GM21737 (cell line): ENCODE data around the gene IGF2BP2.
"Not testable (repeated sequence)": the region's sequence is repeated elsewhere in the genome, so short reads cannot be mapped to it uniquely, and the experiment has no call there.

ENCODE experiments used
- ATAC-seq: cut with Tn5 transposase; IDR thresholded peaks from one replicate; pipeline ENCODE4 v1.9.1; 2021; ENCODE audit warnings: mild to moderate bottlenecking, moderate library complexity; ENCODE audit not compliant: unreplicated experiment

IGF2BP2 gene

DNA sequence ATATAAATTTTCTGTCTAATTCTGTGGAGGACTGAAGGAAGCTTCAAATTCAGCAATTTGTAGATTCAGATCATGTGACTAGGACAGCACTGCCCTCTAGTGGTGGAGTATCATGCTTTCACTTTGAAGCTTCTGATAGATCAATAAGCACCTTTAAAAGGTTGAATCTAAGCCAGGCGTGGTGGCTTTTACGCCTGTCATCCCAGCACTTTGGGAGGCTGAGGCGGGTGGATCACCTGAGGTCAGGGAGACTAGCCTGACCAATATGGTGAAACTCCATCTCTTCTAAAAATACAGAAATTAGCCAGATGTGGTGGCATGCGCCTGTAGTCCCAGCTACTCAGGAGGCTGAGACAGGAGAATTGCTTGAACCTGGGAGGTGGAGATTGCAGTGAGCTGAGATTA is 56.3 kb downstream of the IGF2BP2 start:
- not testable (repeated sequence) for ATAC-seq

DNA sequence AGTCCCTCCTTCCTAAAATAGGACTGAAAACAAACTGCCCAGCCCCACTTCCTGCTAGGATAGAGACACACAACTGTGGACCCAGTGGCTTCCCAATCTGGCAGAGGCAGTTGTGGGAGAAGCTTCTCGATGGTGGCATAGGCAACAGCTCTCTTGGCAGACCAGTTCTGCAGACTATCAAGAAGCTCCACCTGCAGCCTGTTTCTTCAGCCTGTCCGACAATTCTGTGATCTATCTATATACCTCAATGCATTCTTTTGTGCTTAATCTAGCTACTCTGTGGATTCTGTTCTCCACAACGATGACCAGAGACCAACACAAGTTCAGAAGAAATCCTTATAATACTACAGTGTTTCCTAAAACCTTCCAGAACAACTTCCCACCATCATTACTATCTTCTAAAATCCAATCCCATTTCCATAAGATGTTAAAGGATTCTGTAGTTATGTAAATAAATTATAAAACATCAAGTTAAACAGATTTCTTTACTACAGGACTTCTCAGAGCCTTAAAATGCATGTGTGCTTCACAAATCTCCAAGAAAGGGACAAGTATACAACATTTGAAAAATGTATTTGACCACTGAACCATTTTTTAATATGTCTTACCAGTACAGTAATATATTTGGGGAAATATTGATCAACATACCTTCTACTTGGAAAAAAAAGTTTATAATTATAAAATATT is 57.7 kb downstream of the IGF2BP2 start:
- ATAC-seq, result no peak

DNA sequence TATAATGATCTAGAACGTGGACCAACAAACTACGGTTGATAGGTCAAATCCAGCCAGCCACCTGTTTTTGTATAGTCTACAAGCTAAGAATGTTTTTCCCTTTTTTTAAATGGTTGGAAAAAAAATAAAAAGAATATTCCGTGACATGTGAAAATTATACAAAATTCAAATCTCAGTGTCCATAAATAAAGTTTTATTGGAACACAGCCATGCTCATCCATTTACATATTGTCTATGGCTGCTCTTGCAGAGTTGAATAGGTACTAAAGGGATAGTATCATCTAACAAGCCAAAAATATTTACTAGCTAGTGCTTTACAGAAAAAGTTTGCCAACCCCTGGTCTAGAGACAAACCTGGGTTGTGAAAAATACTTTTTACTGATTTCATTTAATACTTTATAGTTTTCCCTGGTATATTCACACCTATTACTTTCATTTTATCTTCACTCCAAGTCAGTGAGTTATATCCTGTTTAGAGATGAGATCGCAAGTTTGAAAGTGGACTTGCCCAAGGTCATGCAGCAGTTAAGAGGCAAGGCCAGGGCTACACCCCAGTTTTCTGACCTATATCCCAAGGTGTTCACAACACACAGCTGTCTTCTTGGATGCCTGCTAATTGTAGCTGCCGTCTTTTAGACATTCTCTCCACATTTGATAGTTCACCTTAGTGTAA is 58.4 kb downstream of the IGF2BP2 start:
- no peak for ATAC-seq

DNA sequence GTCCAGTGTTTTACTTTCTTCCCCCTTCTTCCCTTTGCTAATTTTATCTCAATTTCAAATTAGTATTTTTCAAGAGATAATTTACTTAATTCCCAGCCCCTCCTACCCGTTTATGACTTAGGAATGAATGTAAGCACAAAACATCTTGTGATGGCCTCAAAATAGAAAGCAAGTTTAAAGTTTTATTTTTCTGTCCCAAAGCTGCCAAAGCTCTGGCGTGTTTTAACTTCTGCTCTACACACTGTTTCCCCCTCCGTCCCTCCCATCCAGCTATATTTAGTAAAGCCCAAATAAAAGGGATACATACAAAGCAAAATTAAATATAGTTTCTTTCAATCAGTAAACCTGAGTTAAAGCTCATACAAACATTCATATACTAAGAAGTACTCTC is 59.9 kb downstream of the IGF2BP2 start:
- no peak for ATAC-seq

DNA sequence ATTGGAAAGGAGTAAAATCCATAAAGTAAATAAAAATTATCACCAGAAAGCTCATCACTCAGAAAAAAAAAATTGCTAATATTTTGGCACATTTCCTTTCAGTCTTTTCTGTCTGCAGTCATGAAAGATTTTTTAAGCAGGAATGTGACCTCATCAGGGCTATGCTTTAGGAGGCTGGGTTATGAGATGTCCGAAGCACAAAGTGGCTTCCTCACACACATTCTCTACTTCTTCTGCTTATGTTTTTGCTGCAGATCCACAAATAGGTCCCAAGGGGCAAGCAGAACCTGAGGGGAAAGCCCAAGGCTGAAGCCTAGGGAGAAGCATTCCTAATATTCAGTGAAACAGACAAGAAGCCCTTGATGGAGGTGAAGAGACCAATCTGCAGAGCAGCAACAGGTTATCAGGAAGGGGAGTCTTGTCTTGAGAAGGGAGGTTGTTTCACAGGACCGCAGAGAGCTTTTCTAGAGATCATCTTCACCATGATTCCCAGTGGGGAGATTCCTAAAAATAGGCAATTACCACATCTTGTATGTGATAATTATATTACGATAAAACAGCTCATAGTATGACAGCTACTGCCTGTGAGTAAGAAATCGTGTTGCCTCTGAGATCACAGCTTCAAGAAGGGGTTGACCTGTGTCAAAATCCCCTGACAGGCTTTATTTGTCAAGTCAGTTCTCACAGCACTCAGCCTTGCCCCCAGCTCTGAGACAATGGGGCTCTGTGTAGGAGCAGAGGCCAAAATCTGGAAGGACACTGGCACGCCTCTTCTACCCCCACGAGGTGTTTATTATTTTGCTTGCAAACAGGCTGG is 60.5 kb downstream of the IGF2BP2 start:
- ATAC-seq, result no peak

DNA sequence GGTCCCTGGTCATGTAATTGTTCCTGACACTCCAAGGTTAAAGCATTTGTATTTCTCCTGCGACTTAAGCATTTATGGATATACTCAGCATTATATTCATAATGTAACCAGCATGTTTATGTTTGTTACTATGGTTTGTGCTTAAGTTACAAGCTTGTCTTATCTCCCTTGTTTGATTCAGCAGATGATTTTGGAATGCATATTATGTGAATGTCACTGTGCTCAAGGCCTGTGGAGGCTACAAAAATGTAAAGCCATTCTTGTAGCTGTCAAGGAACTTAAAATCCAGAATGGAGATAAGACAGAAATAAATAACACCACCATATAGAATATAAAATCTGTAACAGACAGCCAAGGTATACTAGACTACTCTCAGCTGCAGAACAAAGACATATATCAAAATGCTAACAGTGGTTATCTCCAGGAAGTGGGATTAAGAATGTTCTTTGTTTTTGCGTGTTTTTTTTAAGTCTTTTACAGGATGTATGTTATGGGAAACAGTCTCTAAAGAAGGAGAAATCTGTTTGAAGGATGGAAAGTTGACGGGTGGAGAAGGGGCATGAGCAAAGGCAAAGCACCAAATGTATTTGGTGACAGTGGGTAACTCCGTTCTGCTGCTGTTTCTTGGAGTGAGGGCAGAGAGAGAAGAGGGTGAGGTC is 61.4 kb downstream of the IGF2BP2 start:
- ATAC-seq, result no peak

DNA sequence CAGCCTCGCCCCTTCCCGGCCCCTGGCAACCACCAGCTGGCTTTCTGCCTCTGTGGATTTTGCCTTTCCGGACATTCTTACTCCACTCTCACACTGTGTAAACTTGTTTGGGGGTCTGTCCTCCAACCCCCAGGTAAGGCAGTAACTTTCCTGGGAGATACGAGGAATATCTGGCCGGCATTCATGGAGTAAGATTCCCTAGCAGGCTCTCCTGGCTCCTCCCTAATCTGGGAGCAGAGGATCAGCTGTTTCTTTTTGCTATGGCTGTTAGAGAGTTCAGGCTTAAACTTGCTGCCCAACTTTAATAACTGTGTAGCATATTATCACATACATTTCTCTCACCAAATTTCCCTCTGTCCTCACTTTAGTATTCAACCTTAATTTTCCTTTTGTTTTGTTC is 64.3 kb downstream of the IGF2BP2 start:
- ATAC-seq, result no peak

DNA sequence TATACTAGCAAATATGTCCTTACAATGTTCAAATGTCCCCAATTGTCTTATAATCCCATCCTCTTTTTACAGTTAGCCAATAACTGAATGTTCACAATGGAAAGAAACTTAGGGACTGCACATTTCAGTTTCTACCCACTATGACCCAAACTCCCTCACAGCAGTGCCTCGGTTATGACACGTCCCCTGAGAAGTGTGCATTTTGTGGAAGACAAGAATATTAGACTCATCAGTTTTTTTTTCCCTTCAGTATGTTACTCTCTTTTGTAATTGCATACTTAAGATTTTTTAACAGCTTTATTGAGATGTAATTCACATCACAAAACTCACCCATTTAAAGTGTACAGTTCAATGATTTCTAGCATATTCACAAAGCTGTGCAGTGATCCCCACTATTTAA is 64.8 kb downstream of the IGF2BP2 start:
- ATAC-seq, result no peak

DNA sequence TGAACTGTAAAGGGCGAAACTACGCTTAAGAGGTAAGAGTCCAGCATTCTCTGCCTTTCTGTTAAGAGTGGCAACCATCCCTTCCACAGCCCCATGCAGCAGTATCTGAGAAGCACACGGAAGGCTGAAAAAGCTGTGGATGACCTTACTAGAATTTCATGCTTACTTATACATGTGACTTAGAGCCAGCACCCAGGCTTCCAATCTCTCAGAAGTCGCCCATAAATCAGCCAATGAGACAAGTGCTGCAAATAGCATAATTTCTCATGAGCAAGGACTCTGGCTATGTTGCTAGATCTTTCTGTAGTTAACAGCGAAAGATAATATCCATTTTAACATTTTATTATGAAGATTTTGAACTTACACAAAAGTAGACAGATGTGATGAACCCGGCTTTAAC is 65.3 kb downstream of the IGF2BP2 start:
- ATAC-seq, result no peak

DNA sequence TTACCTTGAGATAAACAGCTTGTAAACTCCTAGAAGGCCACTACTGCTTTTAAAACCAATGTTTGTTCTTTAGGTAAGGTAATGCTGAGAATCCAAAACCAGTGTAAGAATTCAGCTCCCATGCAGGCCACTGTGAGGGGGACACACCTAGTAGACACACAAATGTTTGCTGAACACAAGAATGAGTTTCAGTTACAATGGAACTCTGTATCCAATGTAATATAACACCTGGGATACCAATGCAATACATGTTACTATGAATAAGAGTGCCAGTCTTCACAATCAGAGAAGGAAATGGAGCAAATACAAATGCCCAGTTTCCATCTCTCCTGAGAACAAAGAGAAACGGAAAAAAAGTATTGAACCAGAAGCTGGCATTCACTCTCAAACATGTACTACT is 65.9 kb downstream of the IGF2BP2 start:
- no peak for ATAC-seq

DNA sequence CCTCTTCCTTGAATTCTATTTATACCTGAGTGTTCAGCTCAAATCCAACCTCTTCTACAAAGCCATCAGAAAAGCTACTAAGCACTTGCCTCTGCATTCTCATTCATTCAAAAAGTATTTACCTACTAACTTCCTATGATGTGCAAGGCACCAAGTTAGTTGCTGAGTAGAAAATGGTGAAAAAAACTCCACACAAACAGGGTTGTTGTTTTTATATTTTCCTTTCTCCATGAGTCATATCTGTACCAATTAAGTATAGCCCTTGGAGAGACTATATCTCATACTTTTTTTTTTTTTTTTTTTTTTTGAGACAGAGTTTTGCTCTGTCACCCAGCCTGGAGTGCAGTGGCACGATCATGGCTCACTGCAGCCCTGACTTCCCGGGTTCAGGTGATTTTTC is 67.7 kb downstream of the IGF2BP2 start:
- ATAC-seq, result no peak

DNA sequence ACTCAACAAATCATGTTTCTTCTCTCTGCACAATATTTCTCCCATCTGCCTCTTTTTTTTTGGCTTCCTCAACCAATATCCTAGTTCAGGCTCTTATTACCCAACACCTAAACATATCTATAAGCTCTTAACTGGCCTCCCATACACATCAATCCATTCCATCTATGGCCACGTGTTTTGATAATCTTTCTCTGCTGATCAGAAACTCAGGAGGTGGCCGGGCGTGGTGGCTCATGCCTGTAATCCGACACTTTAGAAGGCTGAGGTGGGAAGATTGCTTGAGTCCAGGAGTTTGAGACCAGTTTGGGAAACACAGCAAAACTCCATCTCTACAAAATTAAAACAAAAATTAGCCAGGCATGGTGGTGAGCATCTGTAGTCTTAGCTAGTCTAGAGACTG is 68.4 kb downstream of the IGF2BP2 start:
- ATAC-seq, result no peak

DNA sequence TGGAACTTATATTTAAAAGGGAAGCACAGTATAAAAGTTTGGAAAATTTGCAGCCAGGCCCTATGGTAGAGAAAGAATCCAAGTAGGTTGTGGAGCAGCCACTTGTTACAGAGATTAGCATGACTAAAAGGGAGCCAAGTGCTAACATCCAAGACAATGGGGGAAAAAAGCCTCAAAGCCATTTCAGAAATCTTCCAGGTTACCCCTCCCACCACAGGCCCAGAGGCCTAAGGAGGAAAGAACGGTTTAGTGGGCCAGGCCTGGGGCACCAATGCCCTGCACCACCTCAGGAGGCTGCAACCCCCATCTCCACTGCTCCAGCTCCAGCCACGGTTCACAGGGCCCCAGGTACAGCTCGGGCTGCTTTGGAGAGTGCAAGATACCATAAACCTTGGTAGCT is 69.9 kb downstream of the IGF2BP2 start:
- ATAC-seq, result no peak

DNA sequence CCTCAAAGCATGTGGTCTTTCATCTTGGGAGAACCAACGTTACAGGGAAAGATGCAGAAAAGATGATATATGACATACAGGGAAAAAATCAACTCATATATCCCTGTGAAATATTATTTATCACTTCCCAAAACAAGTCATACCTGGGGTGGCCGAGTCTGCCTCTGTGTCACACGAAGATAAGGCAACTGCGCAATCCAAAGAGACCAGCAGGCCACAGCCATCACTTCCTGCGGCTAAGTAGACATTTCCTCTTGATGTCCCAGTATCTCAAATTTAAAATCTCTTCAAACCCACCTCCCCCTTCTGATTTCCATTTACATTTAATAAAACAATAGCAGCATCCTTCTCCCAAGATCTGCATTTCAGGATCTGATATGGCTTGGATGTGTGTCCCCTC is 71.5 kb downstream of the IGF2BP2 start:
- no peak for ATAC-seq

DNA sequence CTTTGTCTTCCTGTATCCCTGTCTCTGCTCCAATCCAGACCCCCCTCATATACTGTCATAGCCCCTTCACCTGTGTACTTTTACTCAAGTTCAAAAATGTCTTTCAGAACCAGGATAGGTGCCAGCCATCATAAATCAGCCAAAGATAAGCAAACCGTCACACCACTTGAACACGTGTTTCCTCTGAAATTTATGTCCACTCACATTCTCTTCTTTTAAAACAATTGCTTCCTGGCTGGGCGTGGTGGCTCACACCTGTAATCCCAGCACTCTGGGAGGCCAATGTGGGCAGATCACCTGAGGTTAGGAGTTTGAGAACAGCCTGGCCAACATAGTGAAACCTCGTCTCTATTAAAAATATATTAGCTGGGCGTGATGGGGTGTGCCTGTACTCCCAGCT is 74.1 kb downstream of the IGF2BP2 start:
- ATAC-seq, result no peak

DNA sequence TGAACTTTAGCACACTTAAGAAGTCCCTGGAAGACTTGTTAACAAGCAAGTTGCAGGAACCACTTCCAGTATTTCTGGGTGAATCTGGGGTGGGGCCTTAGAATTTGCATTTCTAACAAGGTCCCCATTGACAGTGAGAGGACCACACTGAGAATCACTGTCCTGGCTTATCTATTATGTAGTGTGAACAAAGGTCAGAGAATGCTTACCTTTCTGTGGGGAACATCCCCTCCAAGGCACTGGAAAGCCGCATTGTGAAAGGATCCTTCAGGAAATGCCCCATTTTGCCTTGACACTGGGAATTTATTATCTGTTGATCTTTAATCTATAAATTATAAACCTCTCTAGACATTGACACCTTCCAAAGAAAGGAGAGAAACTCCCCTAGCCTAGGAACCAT is 74.8 kb downstream of the IGF2BP2 start:
- ATAC-seq, result no peak

DNA sequence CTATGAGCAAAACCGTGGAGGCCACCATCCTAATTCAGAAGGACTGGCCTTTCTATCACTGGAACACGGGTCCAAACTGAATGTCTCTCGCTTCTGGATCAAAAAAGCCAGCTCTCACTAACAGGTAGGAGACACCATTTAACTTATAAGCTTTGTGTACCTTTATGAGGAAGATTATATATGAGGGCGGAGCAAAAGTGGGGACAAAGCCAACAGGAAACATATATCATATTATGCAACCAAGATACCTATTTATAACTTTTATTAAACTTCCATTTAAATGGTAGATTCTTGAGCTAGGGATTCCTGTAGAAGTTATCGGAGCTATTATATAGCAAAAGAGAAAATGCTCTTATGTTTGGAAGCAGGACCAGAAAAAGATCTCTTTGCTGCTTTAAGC is 78.4 kb downstream of the IGF2BP2 start:
- ATAC-seq, result no peak

DNA sequence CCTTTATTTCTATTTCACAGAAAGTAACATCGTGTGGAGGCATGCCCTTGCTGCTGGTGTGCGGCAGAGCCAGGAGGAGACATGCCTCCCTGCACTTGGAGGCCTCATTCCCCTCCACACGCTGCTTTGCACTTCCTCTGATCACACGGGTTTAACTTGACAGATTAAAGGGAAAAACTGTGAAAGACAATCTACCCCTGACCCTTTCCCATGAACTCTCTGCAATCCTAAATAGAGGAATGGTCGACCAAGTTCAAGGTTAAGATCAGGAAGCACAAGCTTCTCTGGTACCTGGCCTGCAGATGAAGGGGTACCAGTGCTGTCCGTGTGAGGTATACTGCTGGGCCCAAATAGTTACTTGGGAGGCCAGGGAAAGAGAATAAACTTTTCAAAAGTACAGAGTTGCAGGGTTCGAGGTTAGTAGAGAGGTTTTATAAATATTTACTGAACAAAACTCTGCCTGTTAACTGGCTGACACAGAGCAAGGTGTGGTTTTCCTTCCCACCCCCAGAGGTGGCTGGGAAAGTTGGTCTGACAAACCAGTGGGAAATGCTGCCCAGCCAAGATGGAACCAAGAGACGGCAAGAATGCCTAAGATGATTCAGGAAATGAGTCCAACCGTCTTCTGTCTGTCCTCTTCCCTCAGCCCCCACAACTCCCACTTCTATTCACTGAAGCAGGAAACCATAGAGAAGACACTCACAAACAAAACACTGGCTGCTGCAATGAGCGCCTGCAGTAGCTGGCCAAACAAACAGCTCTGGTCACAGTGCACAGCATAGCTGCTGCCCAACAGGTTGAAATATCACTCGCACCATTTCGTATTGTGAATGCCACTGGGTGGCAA is 79.6 kb downstream of the IGF2BP2 start:
- peak; percentile 58 for ATAC-seq

DNA sequence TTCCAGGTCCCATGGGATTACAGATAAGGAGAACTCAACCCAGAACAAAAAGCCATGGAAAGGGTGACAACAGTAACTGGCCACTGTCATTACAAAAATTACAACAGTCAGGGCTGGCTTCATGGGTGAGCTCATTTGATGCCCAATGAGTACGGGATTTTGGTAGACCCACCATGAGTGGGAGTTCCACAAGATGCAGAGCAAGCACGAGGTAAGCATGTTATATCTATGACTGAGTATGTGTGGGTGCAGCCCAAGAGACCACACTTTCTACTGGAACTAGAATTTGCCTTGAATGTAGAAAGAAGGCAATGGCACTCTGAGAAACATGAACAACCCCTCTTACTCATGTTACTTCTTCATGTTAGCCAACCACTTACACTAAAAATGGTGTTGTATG is 83.3 kb downstream of the IGF2BP2 start:
- ATAC-seq, result no peak

DNA sequence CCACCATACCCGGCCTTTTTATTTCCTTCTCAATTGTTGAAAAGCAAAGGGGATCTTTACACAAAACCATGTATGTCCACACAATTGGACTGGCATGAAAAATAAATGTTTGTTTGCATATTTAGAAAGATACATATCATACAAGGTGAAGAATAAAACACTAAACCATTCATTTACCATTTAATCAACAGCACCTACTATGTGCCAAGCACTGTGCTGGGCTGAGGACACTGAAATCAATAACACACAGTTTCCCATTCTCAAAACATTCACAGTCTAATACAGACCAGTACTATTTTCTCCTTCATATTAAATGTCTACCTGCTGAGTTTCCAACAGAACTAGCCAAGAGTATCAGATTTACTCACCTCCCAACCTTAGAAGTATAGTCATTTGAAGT is 84.7 kb downstream of the IGF2BP2 start:
- ATAC-seq, result no peak

DNA sequence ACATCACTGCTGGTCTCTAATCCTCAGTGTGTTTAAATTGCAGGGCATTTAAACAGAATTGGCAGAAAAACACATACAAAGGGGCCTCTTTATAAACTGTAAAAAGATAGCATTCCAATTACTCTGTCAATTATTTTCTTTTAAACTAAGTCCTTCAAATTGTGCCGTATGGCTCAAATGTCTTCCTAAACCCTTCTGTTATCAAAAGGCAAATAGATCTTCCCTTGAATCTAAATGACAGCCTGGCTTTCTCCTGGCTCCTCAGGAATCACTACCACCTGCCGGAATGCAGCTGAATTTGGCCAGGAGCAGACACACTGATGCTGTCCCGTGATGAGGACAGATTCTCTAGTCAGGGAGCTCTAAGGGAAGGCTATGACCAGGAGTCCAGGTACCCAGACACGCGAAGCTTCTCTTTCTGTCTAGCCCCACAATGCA is 85.6 kb downstream of the IGF2BP2 start:
- no peak for ATAC-seq
